ENCODE measurements around the gene ST6GAL1. TPM values are rescaled to one million over a fixed set of nuclear protein-coding genes. Genes with fewer than 3 reads are reported as not detected.

ST6GAL1 gene
- total RNA-seq, 1 experiment from 2014 or later, result 27.6 TPM

- no peak for DNase-seq (ENCODE audit: low read depth)
- in situ Hi-C loops (cut with HindIII; ENCODE audit: low pct_unique_long_range_greater_than_20kb, low sequenced_read_pairs), result no loop called here
Measured at GRCh38 chr3:187104342-187104741, 174.0 kb downstream of the ST6GAL1 start.

GRCh38 chr3:187104933-187105332 is 174.6 kb downstream of the ST6GAL1 start:
- in situ Hi-C loops (cut with HindIII; ENCODE audit: low pct_unique_long_range_greater_than_20kb, low sequenced_read_pairs), result no loop called here
- DNase-seq (ENCODE audit: low read depth), result no peak

GRCh38 chr3:187105700-187106099 is 175.4 kb downstream of the ST6GAL1 start:
- in situ Hi-C loops (cut with HindIII; ENCODE audit: low pct_unique_long_range_greater_than_20kb, low sequenced_read_pairs), result no loop called here
- DNase-seq (ENCODE audit: low read depth), result no peak

GRCh38 chr3:187107989-187108388 is 177.7 kb downstream of the ST6GAL1 start:
- no peak for DNase-seq (ENCODE audit: low read depth)
- in situ Hi-C loops (cut with HindIII; ENCODE audit: low pct_unique_long_range_greater_than_20kb, low sequenced_read_pairs), result no loop called here

GRCh38 chr3:187110156-187110555 is 179.8 kb downstream of the ST6GAL1 start:
- no peak for DNase-seq (ENCODE audit: low read depth)
- in situ Hi-C loops (cut with HindIII; ENCODE audit: low pct_unique_long_range_greater_than_20kb, low sequenced_read_pairs), result no loop called here

GRCh38 chr3:187112934-187113793 is 182.8 kb downstream of the ST6GAL1 start:
- peak; percentile 48 for DNase-seq (ENCODE audit: low read depth)
- in situ Hi-C loops (cut with HindIII; ENCODE audit: low pct_unique_long_range_greater_than_20kb, low sequenced_read_pairs), result no loop called here

GRCh38 chr3:187114511-187114910 is 184.2 kb downstream of the ST6GAL1 start:
- in situ Hi-C loops (cut with HindIII; ENCODE audit: low pct_unique_long_range_greater_than_20kb, low sequenced_read_pairs), result no loop called here
- DNase-seq (ENCODE audit: low read depth), result no peak

DNA sequence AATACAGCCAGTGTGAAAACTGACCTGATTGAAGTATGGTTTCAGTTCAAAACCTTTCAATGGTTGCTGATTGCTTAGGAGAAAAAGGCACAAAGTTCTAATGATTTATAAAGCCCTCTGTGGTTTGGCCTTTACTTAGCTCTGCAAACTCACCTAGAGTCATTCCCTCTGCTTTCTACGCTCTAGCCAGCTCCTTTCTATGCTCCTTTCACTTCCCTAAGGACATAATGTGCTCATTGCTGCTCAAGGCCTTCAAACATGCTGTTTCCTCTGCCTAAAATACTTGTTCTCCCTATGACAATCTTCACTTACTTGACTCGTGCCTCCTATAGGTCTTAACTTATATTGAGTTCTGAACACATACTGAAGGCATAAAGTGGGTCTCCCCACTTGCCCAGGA is 190.0 kb downstream of the ST6GAL1 start:
- DNase-seq (ENCODE audit: low read depth), result no peak
- in situ Hi-C loops (cut with HindIII; ENCODE audit: low pct_unique_long_range_greater_than_20kb, low sequenced_read_pairs), result no loop called here

DNA sequence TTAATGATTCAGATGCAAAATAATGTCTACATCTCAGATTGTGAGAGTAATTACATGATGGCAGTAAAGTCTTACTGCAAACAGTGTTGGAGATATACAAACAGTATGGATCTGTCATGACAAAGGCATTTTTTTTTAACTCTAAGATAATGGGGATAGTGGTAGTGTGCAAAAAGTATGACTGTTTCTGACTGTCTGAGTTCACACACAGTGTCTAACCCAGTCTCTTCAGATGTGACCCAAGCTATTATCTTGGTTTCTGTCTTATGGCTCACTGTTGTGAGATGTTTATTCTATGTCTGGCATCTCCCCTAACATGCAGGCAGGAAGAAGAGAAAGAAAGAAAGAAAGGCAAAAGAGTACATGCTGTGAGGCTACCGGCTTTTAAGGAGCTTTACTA is 191.9 kb downstream of the ST6GAL1 start:
- in situ Hi-C loops (cut with HindIII; ENCODE audit: low pct_unique_long_range_greater_than_20kb, low sequenced_read_pairs), result no loop called here
- no peak for DNase-seq (ENCODE audit: low read depth)

GRCh38 chr3:187125319-187126031 is 195.1 kb downstream of the ST6GAL1 start:
- in situ Hi-C loops (cut with HindIII; ENCODE audit: low pct_unique_long_range_greater_than_20kb, low sequenced_read_pairs), result no loop called here
- no peak for DNase-seq (ENCODE audit: low read depth)

Other genes starting within 250 kb of the ST6GAL1 start
- not detected in 2 replicates for gene KNG1, start 213.2 kb upstream of the ST6GAL1 start, total RNA-seq (2014; rRNA removed; shearing (Covaris generic); ENCODE audit: low replicate concordance)
- 96.9 and 135 TPM in 2 replicates for gene EIF4A2, start 146.9 kb upstream of the ST6GAL1 start, total RNA-seq (2014; rRNA removed; shearing (Covaris generic); ENCODE audit: low replicate concordance)
- gene RFC4, start 124.0 kb upstream of the ST6GAL1 start, total RNA-seq (2014; rRNA removed; shearing (Covaris generic); ENCODE audit: low replicate concordance), result 74.0 and 165 TPM in 2 replicates
- gene ADIPOQ, start 87.8 kb upstream of the ST6GAL1 start, total RNA-seq (2014; rRNA removed; shearing (Covaris generic); ENCODE audit: low replicate concordance), result not detected in 2 replicates
- 76.5 and 111 TPM in 2 replicates for gene RPL39L, start 209.0 kb downstream of the ST6GAL1 start, total RNA-seq (2014; rRNA removed; shearing (Covaris generic); ENCODE audit: low replicate concordance)

All from Caki2 (cell line).